Sigmoid colon (tissue), 4 donors: Measurements from ENCODE around the gene STAG3.

Experiments
- EP300 ChIP-seq, 4 donors: sonication (generic); formaldehyde crosslinking; IDR thresholded peaks; one replicate each; pipeline ENCODE4 v1.6.1; 2017; ENCODE audit warnings: antibody characterized with exemption in 4 of 4
- POLR2A ChIP-seq, 2 donors: fragments of 450-650 bp; IDR thresholded peaks; one replicate each; pipeline ENCODE4 v1.6.1; 2016; ENCODE audit warnings: antibody characterized with exemption in 2 of 2, mild to moderate bottlenecking in 2 of 2, moderate library complexity in 2 of 2
- POLR2AphosphoS5 ChIP-seq, 4 donors: sonication (generic); formaldehyde crosslinking; IDR thresholded peaks; one replicate each; pipeline ENCODE4 v1.6.1; 2017; ENCODE audit warnings: antibody characterized with exemption in 4 of 4
- TF ChIP-seq, protein P1 (sequence below), 4 experiments: fragments of 450-650 bp in 3 of 4; fragments of 200-600 bp in 1 of 4; IDR thresholded peaks; one replicate each; pipeline ENCODE4 v1.5.1; 2016 to 2019; ENCODE audit warnings: antibody characterized with exemption in 4 of 4, mild to moderate bottlenecking in 3 of 4, moderate library complexity in 2 of 4

DNA sequence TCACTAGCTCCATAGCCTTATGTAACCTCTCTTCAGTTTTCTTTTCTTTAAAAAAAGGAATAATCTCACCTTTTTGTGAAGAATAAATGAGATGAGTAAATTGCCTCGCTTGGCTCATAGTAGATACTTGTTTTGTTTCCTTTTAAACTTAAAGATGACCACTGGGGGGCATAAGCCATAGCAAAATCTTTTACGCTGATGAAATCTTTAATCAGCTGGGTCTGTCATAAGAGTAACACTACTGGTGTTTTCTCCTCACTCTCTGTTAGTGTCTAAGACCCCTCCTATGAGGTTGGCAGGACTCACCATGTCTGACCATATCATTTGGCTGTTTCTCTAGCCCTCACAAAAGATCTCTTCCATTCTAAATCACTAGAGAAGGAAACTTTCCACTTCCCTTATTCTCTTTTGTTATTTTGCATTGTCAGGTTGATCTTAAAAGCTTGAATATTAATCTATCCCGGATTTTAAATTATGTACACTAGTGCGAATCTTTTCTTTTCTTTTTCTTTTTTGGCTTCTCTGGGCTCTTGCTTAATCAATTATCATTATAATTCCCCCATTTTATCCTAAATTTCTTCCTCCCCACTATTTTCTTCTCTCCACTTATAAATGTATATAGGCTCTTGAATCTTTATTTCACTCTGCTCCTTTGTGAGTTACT is 12.5 kb downstream of the STAG3 start:
- TF ChIP-seq, protein P1, sequence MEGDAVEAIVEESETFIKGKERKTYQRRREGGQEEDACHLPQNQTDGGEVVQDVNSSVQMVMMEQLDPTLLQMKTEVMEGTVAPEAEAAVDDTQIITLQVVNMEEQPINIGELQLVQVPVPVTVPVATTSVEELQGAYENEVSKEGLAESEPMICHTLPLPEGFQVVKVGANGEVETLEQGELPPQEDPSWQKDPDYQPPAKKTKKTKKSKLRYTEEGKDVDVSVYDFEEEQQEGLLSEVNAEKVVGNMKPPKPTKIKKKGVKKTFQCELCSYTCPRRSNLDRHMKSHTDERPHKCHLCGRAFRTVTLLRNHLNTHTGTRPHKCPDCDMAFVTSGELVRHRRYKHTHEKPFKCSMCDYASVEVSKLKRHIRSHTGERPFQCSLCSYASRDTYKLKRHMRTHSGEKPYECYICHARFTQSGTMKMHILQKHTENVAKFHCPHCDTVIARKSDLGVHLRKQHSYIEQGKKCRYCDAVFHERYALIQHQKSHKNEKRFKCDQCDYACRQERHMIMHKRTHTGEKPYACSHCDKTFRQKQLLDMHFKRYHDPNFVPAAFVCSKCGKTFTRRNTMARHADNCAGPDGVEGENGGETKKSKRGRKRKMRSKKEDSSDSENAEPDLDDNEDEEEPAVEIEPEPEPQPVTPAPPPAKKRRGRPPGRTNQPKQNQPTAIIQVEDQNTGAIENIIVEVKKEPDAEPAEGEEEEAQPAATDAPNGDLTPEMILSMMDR (IDR thresholded peaks at IDR 0.05): no peak
- no peak for TF ChIP-seq EP300 (IDR thresholded peaks at IDR 0.05)
- no peak for TF ChIP-seq POLR2A (IDR thresholded peaks at IDR 0.05)
- TF ChIP-seq POLR2AphosphoS5 (IDR thresholded peaks at IDR 0.05): no peak
